ENCODE measurements around the gene CNTNAP3B. TPM values are rescaled to one million over a fixed set of nuclear protein-coding genes. Genes with fewer than 3 reads are reported as not detected.
A peak's percentile ranks its signal among the peaks of the same experiment; 100 is the strongest.
"Not testable (repeated sequence)": the region's sequence is repeated elsewhere in the genome, so short reads cannot be mapped to it uniquely, and the experiment has no call there.

The CNTNAP3B gene
- total RNA-seq, 1 experiment from 2014 or later = 4.7 TPM

- not testable (repeated sequence) for H3T11ph ChIP-seq (ENCODE audit: low read length); H2AFZ ChIP-seq (ENCODE audit: low read length); H3K23ac ChIP-seq (ENCODE audit: insufficient read length, low read depth, low read length); H3K9me3 ChIP-seq (ENCODE audit: control insufficient read depth, low read depth, low read length); H2BK20ac ChIP-seq (ENCODE audit: low read depth, low read length, poor library complexity, severe bottlenecking); H3K4me3 Mint-ChIP-seq; H3K4me1 ChIP-seq (ENCODE audit: insufficient read depth, low read length); H3K14ac ChIP-seq (ENCODE audit: insufficient read depth, low read length); H3K4me1 Mint-ChIP-seq; H3K27me3 ChIP-seq (ENCODE audit: insufficient read depth, low read length); H2BK15ac ChIP-seq (ENCODE audit: low read depth, low read length); H2BK5ac ChIP-seq (ENCODE audit: insufficient read length, low read length); H3K27ac ChIP-seq (ENCODE audit: insufficient read length, low read depth, low read length); H2AK5ac ChIP-seq (ENCODE audit: insufficient read length, low read length); H2BK120ac ChIP-seq (ENCODE audit: low read depth, low read length, poor library complexity, severe bottlenecking); H3K27me3 Mint-ChIP-seq (ENCODE audit: low read depth); H3K4me2 ChIP-seq (ENCODE audit: insufficient read depth, insufficient read length, low read length); H3K27ac Mint-ChIP-seq; H4K8ac ChIP-seq (replicated peaks; ENCODE audit: insufficient read length, low read depth, low read length); H3K79me1 ChIP-seq (ENCODE audit: insufficient read depth, low read depth, low read length, poor library complexity, severe bottlenecking); H3K4ac ChIP-seq (ENCODE audit: low read depth, low read length); H3K23me2 ChIP-seq (ENCODE audit: insufficient read length, low read depth, low read length, poor library complexity, severe bottlenecking); H3K79me2 ChIP-seq (ENCODE audit: insufficient read depth, low read length); DNase-seq; H3K56ac ChIP-seq (ENCODE audit: insufficient read length, low read depth, low read length); H4K20me1 ChIP-seq (ENCODE audit: control insufficient read depth, insufficient read depth, insufficient read length); H4K5ac ChIP-seq (ENCODE audit: insufficient read length, low read depth, low read length); H3K9me3 Mint-ChIP-seq; H3K9ac ChIP-seq (ENCODE audit: extremely low read depth, insufficient read length, low read length); H2BK12ac ChIP-seq (ENCODE audit: insufficient read length, low read depth, low read length); H3K18ac ChIP-seq (ENCODE audit: insufficient read length, low read depth, low read length); H4K91ac ChIP-seq (ENCODE audit: insufficient read length, low read depth, low read length); H3K36me3 Mint-ChIP-seq (ENCODE audit: insufficient read depth in 1 of 3, low read depth in 3 of 3)
- TF ChIP-seq CTCF (conservative IDR thresholded peaks at IDR 0.05) = peak; percentile 44; the same call in 2 of the 3 replicates
- no CpG with 5 or more reads among the region's 3 CpGs for WGBS (ENCODE audit: extremely low coverage, insufficient read length, low lambda C conversion rate)
Observed at GRCh38 chr9:41941738-41942137, 187.5 kb downstream of the CNTNAP3B start.

- H3K4me1 Mint-ChIP-seq; H2BK20ac ChIP-seq (ENCODE audit: low read depth, low read length, poor library complexity, severe bottlenecking); H3K79me1 ChIP-seq (ENCODE audit: insufficient read depth, low read depth, low read length, poor library complexity, severe bottlenecking); H2BK5ac ChIP-seq (ENCODE audit: insufficient read length, low read length); H2BK12ac ChIP-seq (ENCODE audit: insufficient read length, low read depth, low read length); H3K4me1 ChIP-seq (ENCODE audit: insufficient read depth, low read length); H4K5ac ChIP-seq (ENCODE audit: insufficient read length, low read depth, low read length); H4K91ac ChIP-seq (ENCODE audit: insufficient read length, low read depth, low read length); H3K9ac ChIP-seq (ENCODE audit: extremely low read depth, insufficient read length, low read length); H3K27ac ChIP-seq (ENCODE audit: insufficient read length, low read depth, low read length); H3K79me2 ChIP-seq (ENCODE audit: insufficient read depth, low read length); H4K20me1 ChIP-seq (ENCODE audit: control insufficient read depth, insufficient read depth, insufficient read length); H2AFZ ChIP-seq (ENCODE audit: low read length); H3K36me3 Mint-ChIP-seq (ENCODE audit: insufficient read depth in 1 of 3, low read depth in 3 of 3); DNase-seq; H3K18ac ChIP-seq (ENCODE audit: insufficient read length, low read depth, low read length); H3K27me3 Mint-ChIP-seq (ENCODE audit: low read depth); H3K27ac Mint-ChIP-seq; H3K9me3 Mint-ChIP-seq; H3K4ac ChIP-seq (ENCODE audit: low read depth, low read length); H2AK5ac ChIP-seq (ENCODE audit: insufficient read length, low read length); H3K56ac ChIP-seq (ENCODE audit: insufficient read length, low read depth, low read length); H4K8ac ChIP-seq (replicated peaks; ENCODE audit: insufficient read length, low read depth, low read length); H3K4me3 Mint-ChIP-seq; H3K14ac ChIP-seq (ENCODE audit: insufficient read depth, low read length); H3K23ac ChIP-seq (ENCODE audit: insufficient read length, low read depth, low read length); H3K4me2 ChIP-seq (ENCODE audit: insufficient read depth, insufficient read length, low read length); H3K23me2 ChIP-seq (ENCODE audit: insufficient read length, low read depth, low read length, poor library complexity, severe bottlenecking); H2BK120ac ChIP-seq (ENCODE audit: low read depth, low read length, poor library complexity, severe bottlenecking); H3T11ph ChIP-seq (ENCODE audit: low read length); H3K9me3 ChIP-seq (ENCODE audit: control insufficient read depth, low read depth, low read length); H2BK15ac ChIP-seq (ENCODE audit: low read depth, low read length); H3K27me3 ChIP-seq (ENCODE audit: insufficient read depth, low read length): not testable (repeated sequence)
Observed at GRCh38 chr9:41938143-41938542, 191.1 kb downstream of the CNTNAP3B start.
